Endothelial cell of umbilical vein (primary cell): ENCODE measurements around the gene PTGDR2. TPM values are rescaled to one million over a fixed set of nuclear protein-coding genes. Genes with fewer than 3 reads are reported as not detected.

ENCODE experiments used
- BruUV-seq: library from RNA; stranded (reverse); fragments of 400-500 nt; replicated peaks from 2 replicates; lab custom pipeline; 2021; lab: Mats Ljungman, UMichigan
- CTCF ChIA-PET: fragments of 300-600, 350-600 bp; sonication (Branson Sonifier 250); formaldehyde crosslinking; loops from one replicate; lab custom pipeline; 2021; ENCODE audit warnings: antibody characterized with exemption, inconsistent platforms; lab: Charles Lee
- POLR2A ChIA-PET: fragments of 300-600, 350-600 bp; sonication (Branson Sonifier 250); formaldehyde crosslinking; loops from one replicate; lab custom pipeline; 2021; ENCODE audit warnings: antibody characterized with exemption, inconsistent platforms; lab: Charles Lee
- DNase-seq: peaks from one replicate; pipeline ENCODE4 v3.0.0-alpha.2; 2011; ENCODE audit warnings: low read depth, low spot score
- FAIRE-seq: peaks from 2 replicates; lab custom pipeline; 2011; peaks lifted over from hg19 to GRCh38; lab: Jason Lieb, UNC
- H2AFZ ChIP-seq: 2 replicates; pipeline ENCODE4 v1.6.0; 2012; ENCODE audit warnings: low read depth, low read length, control low read depth, inconsistent platforms
- H3K27ac ChIP-seq: 2 replicates; pipeline ENCODE4 v1.5.1; 2011; ENCODE audit warnings: low read depth, mild to moderate bottlenecking, control low read depth, low read length, moderate library complexity; ENCODE audit not compliant: insufficient read depth
- H3K27me3 ChIP-seq, 2 experiments: 2 replicates each; pipeline versions ENCODE4 v1.6.0 to v1.6.1; 2011; ENCODE audit warnings: low read length in 2 of 2, mixed read lengths in 1 of 2; ENCODE audit not compliant: control insufficient read depth in 2 of 2, insufficient read depth in 2 of 2
- H3K36me3 ChIP-seq, 2 experiments: 2 replicates in 1 of 2; 3 replicates in 1 of 2; pipeline ENCODE4 v1.5.1; 2011; ENCODE audit warnings: low read length in 2 of 2, mild to moderate bottlenecking in 1 of 2, moderate library complexity in 1 of 2; ENCODE audit not compliant: control insufficient read depth in 2 of 2, insufficient read depth in 2 of 2; ENCODE audit errors: extremely low read depth in 1 of 2
- H3K4me1 ChIP-seq: 3 replicates; pipeline ENCODE4 v1.5.1; 2011; ENCODE audit warnings: mild to moderate bottlenecking, low read length; ENCODE audit not compliant: control insufficient read depth, insufficient read depth; ENCODE audit errors: extremely low read depth
- H3K4me2 ChIP-seq: 2 replicates; pipeline ENCODE4 v1.6.1; 2011; ENCODE audit warnings: low read length, control low read depth, mixed read lengths; ENCODE audit not compliant: insufficient read depth
- H3K4me3 ChIP-seq, 3 experiments: fragments of 200-600 bp in 1 of 3; sonication (generic), shearing (Covaris generic) in 1 of 3; replicated peaks in 1 of 3; 2 replicates each; pipeline ENCODE4 v1.5.1; 2011 to 2016; ENCODE audit warnings: control low read depth in 3 of 3, low read length in 3 of 3, mild to moderate bottlenecking in 2 of 3, inconsistent platforms in 1 of 3, low read depth in 1 of 3, moderate library complexity in 1 of 3; ENCODE audit not compliant: insufficient read depth in 1 of 3
- H3K79me2 ChIP-seq: 2 replicates; pipeline ENCODE4 v1.6.0; 2012; ENCODE audit warnings: low read length, inconsistent platforms; ENCODE audit not compliant: control insufficient read depth, insufficient read depth
- H3K9ac ChIP-seq: replicated peaks from 2 replicates; pipeline ENCODE3; 2011; ENCODE audit warnings: low read length, control low read depth; ENCODE audit not compliant: insufficient read depth; ENCODE audit errors: extremely low read depth
- H3K9me1 ChIP-seq: replicated peaks from 3 replicates; pipeline ENCODE4 v1.6.0; 2011; ENCODE audit warnings: mild to moderate bottlenecking, low read length; ENCODE audit not compliant: control insufficient read depth, insufficient read depth; ENCODE audit errors: extremely low read depth
- H3K9me3 ChIP-seq: replicated peaks from 2 replicates; pipeline ENCODE4 v1.5.1; 2012; ENCODE audit warnings: low read length, inconsistent platforms; ENCODE audit not compliant: control insufficient read depth, insufficient read depth
- H4K20me1 ChIP-seq: replicated peaks from 2 replicates; pipeline ENCODE3; 2011; ENCODE audit warnings: mild to moderate bottlenecking, low read length; ENCODE audit not compliant: control insufficient read depth, insufficient read depth; ENCODE audit errors: extremely low read depth
- EZH2 ChIP-seq: IDR thresholded peaks from 2 replicates; pipeline ENCODE4 v1.6.1; 2012; ENCODE audit warnings: borderline replicate concordance, low read depth, mild to moderate bottlenecking, moderate library complexity, low read length, inconsistent platforms; ENCODE audit not compliant: severe bottlenecking
- FOS ChIP-seq: IDR thresholded peaks from 2 replicates; pipeline ENCODE4 v1.6.1; 2011; ENCODE audit warnings: mild to moderate bottlenecking, low read length, moderate library complexity, borderline replicate concordance; ENCODE audit not compliant: insufficient read depth
- GATA2 ChIP-seq: IDR thresholded peaks from 2 replicates; pipeline ENCODE4 v1.7.0; 2011; ENCODE audit warnings: low read depth, mild to moderate bottlenecking, moderate library complexity, mixed read lengths, low read length; ENCODE audit not compliant: insufficient read length, insufficient read depth
- JUN ChIP-seq: IDR thresholded peaks from 2 replicates; pipeline ENCODE4 v1.6.1; 2011; ENCODE audit warnings: borderline replicate concordance, low read depth; ENCODE audit not compliant: insufficient read length, insufficient read depth
- MYC ChIP-seq: IDR thresholded peaks from one replicate; pipeline ENCODE4 v1.6.1; 2011; ENCODE audit warnings: mild to moderate bottlenecking, low read depth, low read length
- POLR2A ChIP-seq: IDR thresholded peaks from 2 replicates; pipeline ENCODE4 v1.6.1; 2012; ENCODE audit warnings: low read depth, mild to moderate bottlenecking, control low read depth, low read length
- POLR2AphosphoS5 ChIP-seq: IDR thresholded peaks from 2 replicates; pipeline ENCODE4 v1.6.1; 2012; ENCODE audit warnings: low read depth, mild to moderate bottlenecking, control low read depth, low read length, moderate library complexity; ENCODE audit not compliant: insufficient read depth
- dilution Hi-C: fragments of 300-500 bp; cut with MboI; formaldehyde crosslinking; loops from one replicate; pipeline ENCODE4 v1.15.0; 2019; ENCODE audit warnings: low sequenced_read_pairs; ENCODE audit not compliant: extremely low pct_ligation_motif_present
- intact Hi-C: fragments of 100-400 bp; cut with micrococcal nuclease; formaldehyde crosslinking; loops from one replicate; pipeline ENCODE4 v1.10.0; 2022
- polyA plus RNA-seq, 4 experiments: library from polyadenylated mRNA; depleted of rRNA in 3 of 4; stranded (reverse) in 3 of 4; unstranded in 1 of 4; fragments of >200 nt; gene quantifications; 2 replicates each; pipeline versions ENCODE4 v1.2.1 to v1.2.3, GENCODE V29; 2011 to 2012; ENCODE audit warnings: missing spikeins in 1 of 4
- total RNA-seq: library from RNA; stranded (reverse); gene quantifications from 2 replicates; pipeline ENCODE4 v1.2.3, GENCODE V29; 2021
- TF ChIP-seq, protein P1 (sequence below), 2 donors: IDR thresholded peaks; 1 replicate in 1 of 2; 2 replicates in 1 of 2; pipeline ENCODE4 v1.5.1; 2011; ENCODE audit warnings: low read length in 2 of 2, mild to moderate bottlenecking in 2 of 2, moderate library complexity in 2 of 2, control low read depth in 1 of 2, inconsistent platforms in 1 of 2, low read depth in 1 of 2; ENCODE audit not compliant: insufficient read depth in 1 of 2; ENCODE audit errors: extremely low read depth in 1 of 2
- TF ChIP-seq, protein P2 (sequence below): IDR thresholded peaks from 2 replicates; pipeline ENCODE4 v1.6.1; 2011; ENCODE audit not compliant: insufficient read depth, insufficient read length

Gene PTGDR2
- total and polyA plus RNA-seq, 2 donors (not counting 3 experiments of a cell fraction or from before 2014, with no cell fraction given), result 0.15 TPM; not detected in 1

DNA sequence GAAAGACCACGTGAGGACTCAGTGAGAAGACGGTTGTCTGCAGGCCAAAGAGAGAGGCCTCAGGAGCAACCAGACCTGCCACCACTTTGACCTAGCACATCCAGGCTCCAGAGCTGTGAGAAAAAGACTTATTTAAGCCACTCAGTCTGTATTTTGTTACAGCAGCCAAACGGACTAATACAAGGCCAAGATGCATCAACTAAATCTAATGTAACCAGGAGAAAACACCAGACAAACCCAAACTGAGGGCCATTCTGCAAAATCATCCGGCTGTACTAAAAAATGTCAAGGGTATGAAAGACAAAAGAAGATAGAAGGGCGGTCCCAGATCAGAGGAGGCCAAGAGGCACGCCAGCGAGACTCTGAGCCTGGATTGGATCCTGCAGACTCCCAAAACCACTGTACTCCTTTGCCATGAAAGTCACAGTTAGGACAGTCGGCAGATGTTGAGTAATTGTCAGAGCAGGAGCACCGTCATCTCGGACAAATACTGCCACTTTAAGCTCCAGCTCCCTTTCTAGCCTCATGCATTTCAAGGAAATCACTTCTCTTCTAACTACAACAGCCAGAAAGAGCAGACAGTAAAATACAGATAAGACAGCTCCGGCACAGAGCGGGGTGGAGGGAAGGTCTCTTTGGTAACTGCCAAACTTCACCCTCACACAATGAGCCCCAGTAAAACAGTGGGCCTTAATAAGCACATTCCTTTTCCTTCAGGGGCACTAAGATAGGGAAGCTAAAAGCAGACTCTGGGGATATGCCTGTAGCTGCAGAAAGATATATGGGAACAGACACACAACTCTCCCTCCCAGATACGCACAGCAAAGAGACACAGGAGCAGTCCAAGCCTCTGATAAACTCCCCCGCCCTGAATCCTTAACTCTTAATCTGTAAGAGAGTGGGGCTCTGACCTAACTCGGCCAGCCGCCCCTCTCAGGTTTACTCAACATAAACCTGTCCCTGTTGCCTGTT is 8.1 kb upstream of the PTGDR2 start:
- CTCF ChIA-PET, result interaction anchor here (0.8 to 1.5 kb wide), 3 partner anchors 20 to 36 kb away, joined by 3 to 5 read pairs (median 3); no protein-coding TSS in a partner anchor

More for the DNA sequence above, 8.1 kb upstream of the PTGDR2 start:
- H3K27me3 ChIP-seq, result no peaks in the 10 kb centered on the region
- dilution Hi-C loops (no loop called here), intact Hi-C loops (no loop called here)
- no peaks in the 10 kb centered on the region for H3K4me1 ChIP-seq
- H3K9ac ChIP-seq, result no peak overlapping the region
- H3K4me2 ChIP-seq, result no peak overlapping the region
- no peak for DNase-seq
- no peaks in the 10 kb centered on the region for H3K9me1 ChIP-seq
- H4K20me1 ChIP-seq, result no peaks in the 10 kb centered on the region
- no peak overlapping the region for H3K4me3 ChIP-seq
- H3K9me3 ChIP-seq, result no peaks in the 10 kb centered on the region
- H3K36me3 ChIP-seq, result no peaks in the 10 kb centered on the region
- BruUV-seq, result no TSS peak
- POLR2A ChIA-PET, result no interaction called here
- no peak for FAIRE-seq
- TF ChIP-seq EZH2 (no peak), POLR2AphosphoS5 (no peak), POLR2A (no peak), FOS (no peak), MYC (no peak), GATA2 (no peak), JUN (no peak)
- TF ChIP-seq, protein P1, sequence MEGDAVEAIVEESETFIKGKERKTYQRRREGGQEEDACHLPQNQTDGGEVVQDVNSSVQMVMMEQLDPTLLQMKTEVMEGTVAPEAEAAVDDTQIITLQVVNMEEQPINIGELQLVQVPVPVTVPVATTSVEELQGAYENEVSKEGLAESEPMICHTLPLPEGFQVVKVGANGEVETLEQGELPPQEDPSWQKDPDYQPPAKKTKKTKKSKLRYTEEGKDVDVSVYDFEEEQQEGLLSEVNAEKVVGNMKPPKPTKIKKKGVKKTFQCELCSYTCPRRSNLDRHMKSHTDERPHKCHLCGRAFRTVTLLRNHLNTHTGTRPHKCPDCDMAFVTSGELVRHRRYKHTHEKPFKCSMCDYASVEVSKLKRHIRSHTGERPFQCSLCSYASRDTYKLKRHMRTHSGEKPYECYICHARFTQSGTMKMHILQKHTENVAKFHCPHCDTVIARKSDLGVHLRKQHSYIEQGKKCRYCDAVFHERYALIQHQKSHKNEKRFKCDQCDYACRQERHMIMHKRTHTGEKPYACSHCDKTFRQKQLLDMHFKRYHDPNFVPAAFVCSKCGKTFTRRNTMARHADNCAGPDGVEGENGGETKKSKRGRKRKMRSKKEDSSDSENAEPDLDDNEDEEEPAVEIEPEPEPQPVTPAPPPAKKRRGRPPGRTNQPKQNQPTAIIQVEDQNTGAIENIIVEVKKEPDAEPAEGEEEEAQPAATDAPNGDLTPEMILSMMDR (IDR thresholded peaks at IDR 0.05; ENCODE audit: extremely low read depth in 1 of 2, insufficient read depth in 1 of 2, low read depth in 1 of 2, low read length in 2 of 2), result no peak
- TF ChIP-seq, protein P2, sequence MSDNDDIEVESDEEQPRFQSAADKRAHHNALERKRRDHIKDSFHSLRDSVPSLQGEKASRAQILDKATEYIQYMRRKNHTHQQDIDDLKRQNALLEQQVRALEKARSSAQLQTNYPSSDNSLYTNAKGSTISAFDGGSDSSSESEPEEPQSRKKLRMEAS, result no peak
- no peak overlapping the region for H3K27ac ChIP-seq
- no peak overlapping the region for H2AFZ ChIP-seq
- no peaks in the 10 kb centered on the region for H3K79me2 ChIP-seq
